Occipital lobe (tissue), 2 donors: ENCODE data around the gene BEND3. TPM values are rescaled to one million over a fixed set of nuclear protein-coding genes. Genes with fewer than 3 reads are reported as not detected.

Source experiments
- DNase-seq: peaks from one replicate; lab custom pipeline; 2025; lab: John Stamatoyannopoulos, UW
- total RNA-seq: library from RNA; depleted of rRNA; stranded (reverse); fragments of >200 nt; gene quantifications from one replicate; pipeline ENCODE4 v1.2.3, GENCODE V29; 2014

The BEND3 gene
- total RNA-seq, 1 donor from 2014 or later, result 6.2 TPM

GRCh38 chr6:107083047-107083768, 32.1 kb downstream of the BEND3 start:
- no peak for DNase-seq

GRCh38 chr6:107082045-107082444, 33.3 kb downstream of the BEND3 start:
- no peak for DNase-seq

- DNase-seq, result no peak
Measured at GRCh38 chr6:107080036-107080435, 35.3 kb downstream of the BEND3 start.

- no peak for DNase-seq
Measured at GRCh38 chr6:107079429-107079828, 35.9 kb downstream of the BEND3 start.

- no peak for DNase-seq
Measured at GRCh38 chr6:107077710-107078109, 37.6 kb downstream of the BEND3 start.

- peak; percentile 41 for DNase-seq
Measured at GRCh38 chr6:107075951-107076381, 39.3 kb downstream of the BEND3 start.

GRCh38 chr6:107070686-107071085, 44.6 kb downstream of the BEND3 start:
- DNase-seq, result no peak

GRCh38 chr6:107069631-107070548, 45.4 kb downstream of the BEND3 start:
- no peak for DNase-seq

GRCh38 chr6:107068691-107069630, 46.4 kb downstream of the BEND3 start:
- DNase-seq, result no peak

GRCh38 chr6:107066697-107067659, 48.3 kb downstream of the BEND3 start:
- no peak for DNase-seq

GRCh38 chr6:107064579-107065065, 50.7 kb downstream of the BEND3 start:
- no peak for DNase-seq

- no peak for DNase-seq
Measured at GRCh38 chr6:107062691-107063090, 52.6 kb downstream of the BEND3 start.

GRCh38 chr6:107061125-107062020, 53.9 kb downstream of the BEND3 start:
- no peak for DNase-seq

- no peak for DNase-seq
Measured at GRCh38 chr6:107060704-107061103, 54.6 kb downstream of the BEND3 start.

GRCh38 chr6:107059606-107060005, 55.7 kb downstream of the BEND3 start:
- no peak for DNase-seq

GRCh38 chr6:107057679-107058078, 57.6 kb downstream of the BEND3 start:
- DNase-seq, result no peak

GRCh38 chr6:107056796-107057195, 58.5 kb downstream of the BEND3 start:
- DNase-seq, result no peak

GRCh38 chr6:107047807-107048206, 67.5 kb downstream of the BEND3 start:
- DNase-seq, result no peak
